ENCODE results near the gene RIOK2.
A peak's percentile ranks its signal among the peaks of the same experiment; 100 is the strongest.
"Not testable (repeated sequence)": the region's sequence is repeated elsewhere in the genome, so short reads cannot be mapped to it uniquely, and the experiment has no call there.

Gene RIOK2

DNA sequence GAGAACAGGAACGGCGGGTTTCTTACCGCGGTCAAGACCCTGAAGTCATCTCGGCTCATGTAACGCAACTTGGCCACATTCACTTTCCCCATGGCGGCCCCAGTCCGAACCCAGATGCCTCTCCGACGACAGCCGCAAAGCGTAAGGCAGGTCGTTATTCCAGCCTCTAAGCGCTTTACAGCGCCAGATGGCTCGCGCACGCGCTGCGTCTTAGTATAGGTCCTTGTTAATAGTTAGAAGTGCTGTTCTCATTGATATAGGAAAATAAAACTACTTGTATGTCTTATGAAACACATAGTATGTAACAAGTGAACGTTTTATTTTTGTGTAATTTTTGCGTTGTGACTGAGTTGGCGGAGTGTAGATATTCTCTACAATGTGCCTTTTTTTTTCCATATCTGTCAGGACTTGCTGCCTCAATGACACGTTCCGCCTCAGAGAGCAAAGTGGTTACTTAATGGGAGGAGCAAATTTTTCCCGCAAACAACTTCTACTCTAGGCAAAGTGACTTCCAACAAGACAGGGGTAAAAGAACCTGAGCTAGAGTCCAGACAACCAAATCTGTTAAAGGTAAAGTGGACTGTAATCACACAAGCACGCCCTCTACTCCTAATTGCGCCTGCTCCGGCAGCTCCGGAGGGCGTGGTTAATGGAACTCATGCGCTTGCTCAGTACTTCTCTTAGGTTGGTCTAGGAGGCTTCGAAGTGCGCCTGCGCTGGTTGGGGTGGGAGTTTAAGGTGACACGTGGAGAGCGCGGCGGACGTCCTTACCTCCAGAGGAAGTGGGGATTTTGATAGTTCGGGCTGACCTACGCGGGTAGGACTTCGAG is at the start of gene RIOK2:
TSS of gene RIOK2 (minus strand) at position 148 of the 830 bp plus-strand sequence. CDS start at position 92, 56 bp downstream.
- peak; percentile 86 for DNase-seq

DNA sequence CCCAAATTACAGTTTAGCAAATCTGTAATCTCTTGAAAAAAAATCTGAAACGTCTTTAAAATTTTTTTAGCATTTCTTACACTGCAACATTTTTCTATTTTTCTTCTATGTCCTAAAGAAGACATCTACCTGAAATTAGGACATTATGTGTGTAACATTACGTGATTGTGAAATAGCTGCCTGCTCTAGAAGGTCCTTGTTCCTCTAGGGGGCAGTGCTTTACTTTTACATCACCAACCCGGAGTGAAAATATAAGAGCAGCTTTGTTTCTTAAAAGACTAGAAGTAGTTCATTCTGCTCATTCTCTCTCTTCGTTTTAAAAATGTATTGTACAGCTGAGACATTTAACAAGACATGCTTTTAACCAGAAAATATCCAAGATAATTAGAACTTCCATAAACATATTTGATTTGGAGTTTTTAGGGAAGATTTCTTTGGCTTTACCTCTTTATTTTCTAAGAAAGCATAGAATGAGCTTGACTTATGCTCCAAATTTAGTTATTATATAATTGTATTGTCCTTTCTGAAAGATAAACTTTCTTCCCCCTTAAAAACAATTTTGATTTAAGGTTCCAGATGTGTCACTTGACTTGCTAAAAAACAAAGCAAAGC is 48.1 kb upstream of the RIOK2 start:
- no peak for DNase-seq

DNA sequence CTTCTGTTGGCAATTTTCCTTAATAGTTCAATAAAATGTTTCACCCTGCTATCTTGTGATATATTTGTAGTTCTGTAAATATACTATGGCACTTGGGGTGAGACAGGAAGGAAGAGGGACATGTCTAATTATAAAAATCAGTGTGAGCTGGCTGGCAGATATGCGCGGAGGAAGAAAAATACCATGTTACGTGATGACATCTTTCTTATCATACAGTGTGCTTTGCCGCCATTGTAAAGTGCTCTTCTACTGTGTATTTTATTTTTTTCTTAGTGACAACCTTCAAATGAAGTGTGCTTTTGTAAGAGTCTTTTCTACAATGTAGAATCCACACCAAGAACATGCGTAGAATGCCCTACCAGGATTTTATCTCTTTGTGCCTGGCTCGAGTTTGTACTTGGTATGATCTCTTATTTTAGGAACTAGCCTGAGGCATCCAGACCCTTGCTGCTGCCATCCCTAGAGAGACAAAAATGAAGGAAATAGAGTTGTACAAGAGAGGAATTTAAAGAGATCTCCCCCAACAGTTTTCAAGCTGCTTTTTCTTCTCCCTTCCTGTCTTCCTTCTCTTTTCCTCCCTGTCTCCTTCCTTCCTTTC is 46.7 kb upstream of the RIOK2 start:
- DNase-seq, result no peak

DNA sequence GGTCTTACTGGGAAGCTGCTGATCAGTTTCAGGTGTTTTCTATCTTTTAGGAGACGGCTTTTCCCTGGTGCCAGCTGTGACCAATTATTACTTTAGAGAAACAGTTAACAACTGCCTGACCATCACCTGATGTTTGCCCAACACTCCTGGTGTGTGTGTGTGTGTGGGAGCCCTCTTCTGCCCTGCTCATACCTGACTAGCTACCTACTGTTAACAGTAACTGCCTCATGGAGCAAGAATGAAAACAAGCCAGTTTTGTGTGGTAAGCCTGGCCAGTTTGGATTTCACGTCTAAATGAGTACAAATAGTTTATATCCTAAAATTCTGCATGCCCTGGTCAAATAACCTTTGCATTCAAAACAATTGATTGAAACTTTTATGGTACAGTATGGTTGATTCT is 46.1 kb upstream of the RIOK2 start:
- DNase-seq, result no peak

DNA sequence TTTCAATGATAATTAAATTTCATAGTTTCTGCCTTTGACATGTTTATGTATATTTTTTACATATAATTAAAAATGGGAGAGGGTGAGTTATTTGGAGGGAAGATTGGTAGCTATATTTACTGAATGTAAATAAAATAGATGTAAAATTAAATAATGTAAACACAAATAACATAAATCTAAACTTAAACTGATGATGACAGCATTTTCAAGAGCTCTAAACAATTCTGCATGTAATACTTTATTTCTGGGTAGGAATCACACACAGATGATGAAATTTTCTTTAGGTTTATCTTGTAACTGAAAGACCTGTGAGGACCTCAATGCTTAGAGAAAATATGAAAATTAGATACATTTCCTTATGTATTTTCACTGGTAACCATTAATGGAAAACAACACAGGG is 42.2 kb upstream of the RIOK2 start:
- no peak for DNase-seq

DNA sequence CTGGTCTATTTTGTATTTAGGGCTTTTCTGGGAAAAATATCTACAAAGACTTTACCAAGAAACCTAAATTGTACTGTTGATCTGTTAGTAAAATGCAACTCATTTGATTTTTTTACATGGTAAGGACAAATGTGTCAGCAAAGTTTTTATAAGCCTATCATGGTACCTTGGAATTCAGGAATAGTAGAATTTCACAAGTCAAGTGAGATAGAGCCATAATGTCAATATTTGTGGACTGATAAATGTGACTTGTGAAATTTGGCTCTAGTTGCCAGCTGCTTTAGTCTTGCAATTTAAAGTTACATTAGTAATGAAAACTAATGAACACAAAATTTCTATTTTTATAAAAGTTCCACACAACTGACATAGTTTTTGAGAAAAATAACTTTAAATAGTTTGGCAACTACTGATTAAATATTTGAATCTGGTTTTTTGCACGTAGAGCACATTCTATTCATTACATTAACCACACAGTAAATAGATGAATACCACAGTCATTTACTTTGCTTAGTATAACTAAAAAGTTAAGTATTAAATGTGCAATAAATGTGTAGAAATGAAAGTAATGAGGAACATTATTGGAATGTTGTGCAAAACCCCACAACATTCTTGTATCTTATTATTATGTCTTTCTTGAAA is 41.2 kb upstream of the RIOK2 start:
- DNase-seq, result no peak

DNA sequence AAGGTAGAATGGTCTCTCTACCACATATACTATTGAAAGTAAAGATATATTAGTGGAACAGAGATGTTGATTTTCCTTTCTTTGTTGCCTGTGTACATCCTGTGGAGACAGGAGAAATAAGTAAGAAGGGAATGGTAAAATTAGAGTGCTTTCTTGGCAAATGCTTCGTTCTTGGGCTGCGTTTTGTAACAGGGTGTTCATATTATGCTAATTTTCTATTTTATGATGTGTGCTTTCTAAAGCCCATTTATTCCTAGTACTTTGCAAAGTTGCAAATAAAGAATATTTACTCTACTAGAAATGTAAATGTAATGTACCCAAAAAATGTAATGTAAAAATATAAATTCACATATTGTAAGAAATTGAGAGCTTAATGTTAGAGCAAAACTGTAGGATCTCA is 40.5 kb upstream of the RIOK2 start:
- no peak for DNase-seq

DNA sequence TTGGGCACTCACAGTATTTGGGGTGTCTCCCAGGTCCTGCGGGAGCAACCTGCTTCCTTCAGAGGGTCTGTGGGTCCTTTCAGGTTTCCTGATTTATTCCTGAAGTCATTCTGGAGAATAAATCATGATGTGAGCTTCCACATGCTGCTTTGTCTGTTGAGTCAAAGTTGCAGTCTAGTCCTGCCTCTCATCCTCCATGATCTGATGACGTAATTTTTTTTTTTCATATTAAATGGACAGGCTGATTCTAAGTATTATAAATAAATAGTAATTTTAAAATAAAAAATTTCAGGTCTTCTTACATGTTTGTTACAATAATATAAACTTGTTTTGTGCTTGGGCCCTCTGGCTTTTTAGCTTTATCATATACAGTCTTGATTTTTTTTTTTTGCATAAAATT is 26.3 kb upstream of the RIOK2 start:
- no peak for DNase-seq

DNA sequence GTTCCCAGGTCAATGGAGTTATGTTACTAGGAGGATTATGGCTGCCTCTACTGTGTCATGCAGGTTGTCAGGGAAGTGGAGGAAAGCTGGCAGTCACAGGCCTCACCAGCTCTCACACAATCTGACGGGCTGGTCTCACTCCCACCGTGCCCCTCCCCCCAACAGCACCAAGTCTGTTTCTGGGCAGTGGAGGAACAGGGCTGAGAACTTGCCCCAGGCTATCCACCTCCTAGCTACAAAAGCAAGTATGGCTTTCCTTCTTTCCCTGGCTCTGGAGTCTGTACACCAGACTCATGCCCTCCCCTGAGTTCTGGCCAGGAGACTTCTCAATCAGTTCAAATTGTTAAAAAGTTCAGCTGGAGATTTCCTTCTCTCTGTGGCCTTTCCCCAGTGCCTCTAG is 25.7 kb upstream of the RIOK2 start:
- DNase-seq, result no peak

DNA sequence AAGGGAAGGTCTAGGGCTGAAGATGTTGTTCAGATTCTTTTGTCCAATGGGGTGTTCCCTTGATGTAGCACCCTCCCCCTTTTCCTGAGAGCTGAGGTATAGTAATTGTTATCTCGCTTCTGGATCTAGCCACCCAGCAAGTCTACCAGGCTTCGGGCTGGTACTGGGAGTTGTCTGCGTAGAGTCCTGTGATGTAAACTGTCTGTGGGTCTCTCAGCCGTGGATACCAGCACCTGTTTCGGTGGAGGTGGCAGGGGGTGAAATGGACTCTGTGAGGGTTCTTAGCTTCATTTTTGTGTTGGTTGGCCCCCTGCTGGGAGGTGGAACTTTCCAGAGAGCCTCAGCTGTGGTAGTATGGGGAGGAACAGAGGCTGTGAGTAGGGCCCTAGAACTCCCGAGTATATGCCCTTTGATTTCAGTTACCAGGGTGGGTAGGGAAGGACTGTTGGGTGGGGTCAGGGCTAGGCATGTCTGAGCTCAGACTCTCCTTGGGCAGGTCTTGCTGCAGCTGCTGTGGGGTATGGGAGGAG is 25.2 kb upstream of the RIOK2 start:
- DNase-seq, result no peak

DNA sequence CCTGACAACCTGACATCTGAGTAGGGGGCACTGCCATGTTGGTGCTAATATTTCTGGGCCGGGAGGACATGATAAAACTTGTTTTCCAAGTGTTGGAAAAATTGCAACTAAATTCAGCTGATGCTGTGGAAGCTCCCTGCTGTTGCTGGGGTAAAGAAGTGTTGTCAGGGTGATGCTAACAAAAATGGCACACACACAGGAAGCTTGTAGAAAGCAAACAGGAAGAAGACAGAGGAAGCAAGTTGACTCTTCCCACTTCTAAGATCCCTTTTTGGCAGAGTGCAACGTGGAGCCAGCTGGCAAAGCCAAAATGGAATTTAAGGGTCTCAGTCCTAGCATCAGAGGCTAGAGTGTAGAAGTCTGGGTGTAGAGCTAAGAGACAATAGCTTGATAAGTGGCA is 11.3 kb upstream of the RIOK2 start:
- no peak for DNase-seq

DNA sequence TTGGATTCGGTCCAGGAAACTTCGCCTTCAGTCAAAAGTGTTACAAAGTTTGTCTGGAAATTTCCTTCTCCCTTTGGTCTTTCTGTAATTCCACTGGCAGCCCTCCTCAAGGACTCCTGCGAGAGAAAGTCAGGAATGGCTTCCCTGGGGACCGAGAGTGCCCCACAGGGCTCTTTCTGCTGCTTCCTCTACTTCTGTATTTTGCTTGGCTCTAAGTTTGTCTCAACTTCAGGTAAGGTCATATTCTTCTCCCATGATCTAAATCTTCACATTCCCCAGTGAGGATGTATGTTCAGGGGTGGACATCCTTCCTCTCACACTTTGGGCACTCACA is 10.3 kb upstream of the RIOK2 start:
- no peak for DNase-seq

DNA sequence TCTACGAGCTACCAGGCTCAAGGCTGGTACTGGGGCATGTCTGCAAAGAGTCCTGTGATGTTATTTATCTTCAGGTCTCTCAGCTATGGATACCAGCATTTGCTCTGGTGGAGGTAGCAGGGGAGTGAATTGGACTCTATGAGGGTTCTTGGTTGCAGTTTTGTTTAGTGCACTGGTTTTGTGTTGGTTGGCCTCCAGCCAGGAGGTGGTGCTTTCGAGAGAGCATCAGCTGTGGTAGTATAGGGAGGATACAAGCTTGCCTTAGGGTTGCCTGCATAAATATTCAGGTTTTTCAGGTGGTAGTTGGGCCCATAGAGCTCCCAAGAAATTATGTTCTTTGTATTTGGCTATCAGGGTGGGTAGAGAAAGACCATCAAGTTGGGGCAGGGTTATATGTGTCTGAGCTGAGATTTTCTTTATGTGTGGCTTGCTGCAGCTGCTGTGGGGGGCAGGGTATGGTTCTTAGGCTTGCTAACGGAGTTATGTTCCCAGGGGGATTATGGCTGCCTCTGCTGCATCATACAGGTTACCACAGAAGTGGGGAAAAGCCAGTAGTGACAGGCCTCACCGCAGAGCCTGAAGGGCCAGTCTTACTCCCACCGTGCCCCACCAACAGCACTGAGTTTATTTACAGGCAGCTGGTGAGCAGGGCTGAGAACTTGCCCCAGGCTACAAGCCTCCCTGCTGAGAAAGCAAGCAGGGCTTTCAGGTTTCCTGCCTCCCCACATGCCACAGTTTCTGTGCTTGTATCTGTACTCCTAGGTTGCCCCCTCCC is 9.7 kb upstream of the RIOK2 start:
- DNase-seq, result no peak

DNA sequence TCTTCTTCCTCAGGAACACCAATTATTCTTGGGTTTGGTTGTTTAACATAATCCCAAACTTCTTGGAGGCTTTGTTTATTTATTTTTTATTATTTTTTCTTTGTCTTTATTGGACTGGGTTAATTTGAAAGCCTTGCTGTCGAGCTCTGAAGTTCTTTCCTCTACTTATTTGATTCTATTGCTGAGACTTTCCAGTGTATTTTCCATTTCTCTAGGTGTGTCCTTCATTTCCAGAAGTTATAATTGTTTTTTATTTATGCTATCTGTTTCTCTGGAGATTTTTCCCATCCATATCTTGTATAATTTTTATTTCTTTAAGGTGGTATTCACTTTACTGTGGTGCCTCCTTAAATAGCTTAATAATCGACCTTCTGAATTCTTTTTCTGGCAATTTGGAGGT is 8.8 kb upstream of the RIOK2 start:
- no peak for DNase-seq

DNA sequence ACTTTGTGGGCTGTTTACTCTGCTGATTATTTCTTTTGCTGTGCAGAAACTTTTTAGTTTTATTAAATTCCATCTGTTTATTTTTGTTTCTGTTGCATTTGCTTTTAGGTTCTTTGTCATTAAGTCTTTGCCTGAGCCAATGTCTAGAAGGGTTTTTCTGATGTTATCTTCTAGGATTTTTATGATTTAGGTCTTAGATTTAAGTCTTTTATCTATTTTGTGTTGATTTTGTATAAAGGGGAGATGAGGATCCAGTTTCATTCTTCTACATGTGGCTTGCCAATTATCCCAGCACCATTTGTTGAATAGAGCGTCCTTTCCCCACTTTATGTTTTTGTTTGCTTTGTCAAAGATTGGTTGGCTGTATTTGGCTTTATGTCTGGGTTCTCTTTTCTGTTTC is 6.5 kb upstream of the RIOK2 start:
- not testable (repeated sequence) for DNase-seq

DNA sequence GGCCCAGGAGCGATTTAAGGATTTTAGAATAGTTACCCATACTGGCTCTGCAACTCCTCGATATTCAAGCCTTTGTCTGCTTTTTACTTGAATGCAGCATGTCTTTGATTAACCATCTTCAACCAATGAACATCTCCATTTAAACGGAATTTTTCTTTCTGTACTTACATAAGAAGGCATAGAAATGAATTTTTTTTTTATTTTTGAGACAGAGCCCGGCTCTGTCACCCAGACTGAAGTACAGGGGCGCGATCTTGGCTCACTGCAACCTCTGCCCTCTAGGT is 825 bp upstream of the RIOK2 start:
- no peak for DNase-seq

DNA sequence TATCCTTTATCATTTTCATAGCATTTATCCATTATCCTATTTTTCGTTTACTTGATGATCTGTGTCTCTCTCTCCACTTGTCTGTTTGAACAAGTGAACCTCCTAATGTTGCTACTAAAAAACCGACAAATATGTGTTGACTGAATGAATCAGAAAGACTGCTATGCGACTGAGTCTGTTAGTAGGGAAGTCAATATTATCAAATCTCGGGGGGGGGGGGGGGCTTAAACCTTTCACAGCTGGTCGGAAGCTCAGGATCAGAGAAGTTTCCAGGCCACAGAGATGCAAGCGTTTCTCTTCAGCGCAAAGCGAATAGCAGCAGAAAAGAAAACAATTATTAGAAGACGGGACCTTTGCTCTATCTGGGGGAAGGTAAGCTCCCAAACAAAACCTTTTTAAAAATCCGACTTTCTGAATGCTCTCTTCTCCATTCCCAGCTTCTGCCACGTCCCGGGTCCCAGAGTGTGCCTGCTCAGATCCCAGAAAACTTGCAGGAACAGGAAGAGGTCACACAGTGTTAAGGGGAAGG is 412 bp downstream of the RIOK2 start:
- no peak for DNase-seq

DNA sequence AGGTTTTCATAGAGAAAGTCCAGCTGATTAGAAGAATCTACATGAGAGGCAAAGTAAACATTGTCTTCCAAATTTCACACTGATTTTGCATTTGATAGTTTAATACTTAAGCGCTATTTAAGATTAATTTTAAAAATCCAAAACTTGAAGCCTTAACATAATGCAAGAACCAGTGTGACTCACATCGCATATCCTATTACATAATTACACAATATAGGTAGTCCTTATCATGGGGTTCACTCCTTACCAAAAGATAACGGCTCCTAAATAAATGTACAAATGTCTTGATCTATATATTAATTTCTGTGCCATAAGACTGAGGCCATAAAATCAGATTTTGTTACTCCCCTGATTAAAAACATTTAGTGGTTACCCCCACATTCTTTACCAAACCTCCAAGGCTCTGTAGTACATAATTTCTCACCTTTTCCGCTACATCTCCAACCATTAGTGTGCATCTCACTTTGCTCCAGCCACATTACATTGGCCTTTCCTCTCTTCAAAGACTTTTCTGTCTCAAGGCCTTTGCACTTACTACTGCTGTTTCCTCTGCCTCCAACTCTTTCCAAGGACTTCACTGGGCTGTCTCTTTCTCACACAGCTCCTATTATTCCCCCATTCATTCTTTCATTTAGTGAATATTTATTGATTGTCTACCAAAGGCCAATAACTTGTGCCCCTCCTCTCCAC is 1.0 kb downstream of the RIOK2 start:
- no peak for DNase-seq

DNA sequence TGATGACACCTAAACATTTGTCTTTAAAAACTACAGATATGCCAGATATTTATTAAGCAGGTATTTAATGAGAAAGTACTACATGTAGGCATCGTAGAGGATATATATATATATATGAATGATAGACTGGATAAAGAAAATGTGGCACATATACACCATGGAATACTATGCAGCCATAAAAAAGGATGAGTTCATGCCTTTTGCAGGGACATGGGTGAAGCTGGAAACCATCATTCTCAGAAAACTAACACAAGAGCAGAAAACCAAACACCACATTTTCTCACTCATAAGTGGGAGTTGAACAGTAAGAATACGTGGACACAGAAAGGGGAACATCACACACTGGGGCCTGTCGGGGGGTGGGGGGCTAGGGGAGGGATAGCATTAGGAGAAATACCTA is 3.6 kb downstream of the RIOK2 start:
- not testable (repeated sequence) for DNase-seq

DNA sequence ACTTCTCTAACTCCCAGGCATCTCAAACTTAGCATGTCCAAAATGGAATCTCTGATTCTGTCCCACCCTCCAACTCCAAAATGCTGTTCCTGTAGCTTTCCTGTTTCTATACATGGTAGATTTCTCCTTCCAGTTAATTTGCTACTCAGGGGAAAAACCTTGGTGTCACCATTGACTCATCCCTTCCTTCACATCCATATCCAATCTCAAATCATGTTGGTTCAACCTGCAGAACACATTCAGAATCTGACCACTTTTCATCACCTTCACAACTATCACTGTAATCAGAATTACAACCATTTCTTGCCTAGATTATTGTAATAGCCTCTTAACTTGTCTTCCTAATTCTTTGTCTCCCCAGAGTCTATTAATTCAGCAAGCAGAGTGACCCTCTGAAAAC is 10.8 kb downstream of the RIOK2 start:
- no peak for DNase-seq

DNA sequence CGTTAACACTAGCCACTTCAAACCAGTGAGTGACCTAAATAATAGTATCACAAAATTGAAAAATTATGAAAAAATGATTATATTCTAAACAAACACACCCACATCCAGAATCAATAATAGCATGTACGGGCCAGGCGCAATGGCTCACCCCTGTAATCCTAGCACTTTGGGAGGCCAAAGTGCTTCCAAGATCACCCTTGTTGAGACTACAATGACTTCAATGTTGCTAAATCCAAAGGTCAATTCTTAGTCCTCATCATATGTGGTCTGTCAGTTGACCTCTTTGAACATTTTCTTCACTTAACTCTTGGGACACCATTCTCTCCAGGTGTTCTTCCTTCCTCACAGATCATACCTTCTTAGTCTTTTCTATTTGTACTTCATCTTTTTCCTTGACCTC is 11.3 kb downstream of the RIOK2 start:
- no peak for DNase-seq

DNA sequence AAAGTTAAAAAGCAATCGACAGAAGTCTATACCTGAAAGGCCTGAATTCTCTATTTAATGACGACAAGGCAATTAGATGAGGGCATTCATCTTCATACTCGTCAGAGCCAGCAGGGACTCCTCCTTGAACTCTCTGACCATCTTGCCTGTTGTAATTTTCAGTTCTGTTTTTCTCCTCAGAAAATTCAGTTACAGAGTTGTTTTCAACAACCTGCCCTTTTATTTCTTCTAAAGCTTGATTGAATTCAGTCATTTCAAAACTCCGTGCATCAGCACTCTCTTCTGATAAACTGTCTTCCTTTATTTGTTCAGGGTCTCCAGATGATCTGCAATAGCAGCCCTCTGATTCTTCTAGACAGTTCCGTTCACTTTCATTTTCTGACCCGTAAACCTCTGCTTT is 15.6 kb downstream of the RIOK2 start:
- no peak for DNase-seq
